ENCODE measurements around the gene UNC119. TPM values are rescaled to one million over a fixed set of nuclear protein-coding genes. Genes with fewer than 3 reads are reported as not detected.

UNC119 gene
- total RNA-seq, 4 donors from 2014 or later: 17.4 to 25.3 (median 21.1) TPM

DNA sequence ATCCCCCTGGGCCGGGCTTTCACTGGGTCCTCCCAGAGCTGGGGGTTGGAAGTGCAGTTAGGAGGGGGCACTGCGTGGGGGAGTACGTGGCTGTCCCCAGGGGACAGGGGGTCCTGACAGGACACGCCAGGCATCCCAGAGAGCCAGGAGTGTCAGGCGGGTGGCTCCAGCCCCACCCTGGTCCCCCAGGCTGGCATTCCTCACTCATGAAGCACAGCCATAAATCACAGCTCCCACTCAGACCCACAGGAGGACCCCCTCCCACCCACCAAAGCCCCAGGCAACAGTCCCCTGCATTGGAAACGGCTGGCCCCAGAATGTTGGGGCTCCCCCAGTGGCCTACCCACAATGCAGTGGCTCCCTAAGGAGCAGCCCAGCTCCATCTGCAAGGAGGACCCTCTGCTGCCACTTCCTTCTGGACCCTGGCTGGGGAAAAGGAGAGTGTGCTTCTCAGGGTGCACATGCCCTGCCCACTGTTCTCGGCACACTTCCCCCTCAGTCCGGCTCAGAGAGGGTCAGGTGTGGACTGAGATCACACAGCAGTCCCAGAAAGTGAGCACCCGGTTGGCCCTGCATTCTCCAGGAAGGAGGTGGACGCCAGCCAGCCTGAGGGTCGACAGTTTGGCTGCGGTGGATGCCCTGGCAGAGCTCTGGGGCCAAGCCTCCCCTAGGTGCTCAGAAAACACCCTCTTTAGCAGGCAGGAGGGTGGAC lies 53.6 kb downstream of the UNC119 start:
- Histone ChIP-seq H3K27ac (no peak overlapping the region), H3K4me1 (peaks cover 0 to 54% (median 12%) of the 10 kb centered on the region in 3 donors), H3K9me3 (no peaks in the 10 kb centered on the region), H3K36me3 (no peaks in the 10 kb centered on the region), H3K27me3 (peaks cover 0 to 25% (median 0%) of the 10 kb centered on the region in 4 donors), H3K4me3 (no peak overlapping the region)
- intact Hi-C loops (cut with DNase I): loop anchor here (10.0 kb wide), 1 partner anchor 116 kb away; the partner anchor contains the start of gene RSKR
- TF ChIP-seq, protein P1, sequence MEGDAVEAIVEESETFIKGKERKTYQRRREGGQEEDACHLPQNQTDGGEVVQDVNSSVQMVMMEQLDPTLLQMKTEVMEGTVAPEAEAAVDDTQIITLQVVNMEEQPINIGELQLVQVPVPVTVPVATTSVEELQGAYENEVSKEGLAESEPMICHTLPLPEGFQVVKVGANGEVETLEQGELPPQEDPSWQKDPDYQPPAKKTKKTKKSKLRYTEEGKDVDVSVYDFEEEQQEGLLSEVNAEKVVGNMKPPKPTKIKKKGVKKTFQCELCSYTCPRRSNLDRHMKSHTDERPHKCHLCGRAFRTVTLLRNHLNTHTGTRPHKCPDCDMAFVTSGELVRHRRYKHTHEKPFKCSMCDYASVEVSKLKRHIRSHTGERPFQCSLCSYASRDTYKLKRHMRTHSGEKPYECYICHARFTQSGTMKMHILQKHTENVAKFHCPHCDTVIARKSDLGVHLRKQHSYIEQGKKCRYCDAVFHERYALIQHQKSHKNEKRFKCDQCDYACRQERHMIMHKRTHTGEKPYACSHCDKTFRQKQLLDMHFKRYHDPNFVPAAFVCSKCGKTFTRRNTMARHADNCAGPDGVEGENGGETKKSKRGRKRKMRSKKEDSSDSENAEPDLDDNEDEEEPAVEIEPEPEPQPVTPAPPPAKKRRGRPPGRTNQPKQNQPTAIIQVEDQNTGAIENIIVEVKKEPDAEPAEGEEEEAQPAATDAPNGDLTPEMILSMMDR (IDR thresholded peaks at IDR 0.05): no peak
- TF ChIP-seq POLR2A (IDR thresholded peaks at IDR 0.05): no peak
- WGBS, 2 donors: 21% methylated on average over 5 of the region's 12 CpGs; no CpG with 5 or more reads in 1 of the 2 donors
- no peak for DNase-seq

DNA sequence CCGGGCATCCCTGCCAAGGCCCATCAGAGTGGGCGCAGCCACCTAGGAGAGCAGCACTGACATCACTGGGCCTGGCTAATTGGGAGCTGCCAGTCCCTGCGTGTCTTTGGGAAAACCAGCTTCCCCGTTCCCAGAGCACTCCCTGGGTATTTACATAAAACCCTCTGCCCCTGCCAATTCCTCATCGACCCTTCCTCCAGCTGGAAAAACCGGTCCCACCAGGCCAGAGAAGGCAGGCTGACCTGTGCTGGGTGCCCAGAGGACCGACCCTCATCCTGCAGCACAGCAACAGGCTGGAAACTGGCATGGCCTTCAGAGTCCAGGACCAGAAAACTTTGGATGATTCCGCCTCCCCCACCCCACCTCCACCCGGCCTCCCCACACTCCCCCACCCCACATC lies 54.5 kb downstream of the UNC119 start:
- no peak for DNase-seq
- Histone ChIP-seq H3K4me3 (no peak overlapping the region), H3K36me3 (no peaks in the 10 kb centered on the region), H3K4me1 (peaks cover 0 to 54% (median 12%) of the 10 kb centered on the region in 3 donors), H3K9me3 (no peaks in the 10 kb centered on the region), H3K27ac (no peak overlapping the region), H3K27me3 (peaks cover 0 to 32% (median 0%) of the 10 kb centered on the region in 4 donors)
- TF ChIP-seq, protein P1 (IDR thresholded peaks at IDR 0.05): no peak
- no peak for TF ChIP-seq POLR2A (IDR thresholded peaks at IDR 0.05)
- whole genome bisulfite sequencing, 2 donors: 36 to 40% methylated on average over 2 to 3 of the region's 9 CpGs
- intact Hi-C loops (cut with DNase I): loop anchor here (10.0 kb wide), 1 partner anchor 117 kb away; the partner anchor contains the start of gene RSKR

Other genes with a start within 250 kb of the UNC119 start
- 10 to 100 TPM in 3 of 4 donors, 1 to 10 TPM in 1; 6.8 to 16.4 (median 13.0) TPM for gene TMEM97, start 233.4 kb downstream of the UNC119 start, total RNA-seq
- 10 to 100 TPM in 3 of 4 donors, 1 to 10 TPM in 1; 8.5 to 31.5 (median 17.1) TPM for gene IFT20, start 217.2 kb downstream of the UNC119 start, total RNA-seq
- gene TNFAIP1, start 216.9 kb downstream of the UNC119 start, total RNA-seq: 10 to 100 TPM; 24.6 to 38.5 (median 30.4) TPM
- 100 to 1,000 TPM in 1 of 4 donors, 10 to 100 TPM in 3; 66.8 to 102 (median 90.9) TPM for gene POLDIP2, start 195.1 kb downstream of the UNC119 start, total RNA-seq
- not detected for gene SEBOX, start 187.4 kb downstream of the UNC119 start, total RNA-seq
- gene VTN, start 182.3 kb downstream of the UNC119 start, total RNA-seq: under 1 TPM in 1 of 4 donors, not detected in 3; 0.19 TPM
- gene SARM1, start 180.9 kb downstream of the UNC119 start, total RNA-seq: 1 to 10 TPM; 1.1 to 7.2 (median 2.5) TPM
- 1 to 10 TPM in 2 of 4 donors, under 1 TPM in 2; 0.83 to 4.0 (median 1.6) TPM for gene SLC46A1, start 146.4 kb downstream of the UNC119 start, total RNA-seq
- not detected for gene SLC13A2, start 79.0 kb downstream of the UNC119 start, total RNA-seq
- 10 to 100 TPM; 10.5 to 17.0 (median 14.8) TPM for gene FOXN1, start 46.3 kb downstream of the UNC119 start, total RNA-seq
- gene PIGS, start 18.9 kb upstream of the UNC119 start, total RNA-seq: 10 to 100 TPM; 31.7 to 66.7 (median 42.5) TPM
- 10 to 100 TPM; 27.0 to 57.0 (median 44.3) TPM for gene ALDOC, start 24.3 kb upstream of the UNC119 start, total RNA-seq
- gene SPAG5, start 46.4 kb upstream of the UNC119 start, total RNA-seq: 10 to 100 TPM; 10.0 to 28.3 (median 16.2) TPM
- 1 to 10 TPM; 3.1 to 9.9 (median 7.7) TPM for gene RSKR, start 61.6 kb upstream of the UNC119 start, total RNA-seq
- 10 to 100 TPM; 37.4 to 81.8 (median 75.5) TPM for gene BLTP2, start 92.5 kb upstream of the UNC119 start, total RNA-seq
- gene SDF2, start 109.3 kb upstream of the UNC119 start, total RNA-seq: 10 to 100 TPM; 20.3 to 38.3 (median 34.6) TPM
- 10 to 100 TPM; 26.4 to 59.3 (median 48.8) TPM for gene SUPT6H, start 109.6 kb upstream of the UNC119 start, total RNA-seq
- 1 to 10 TPM in 1 of 4 donors, under 1 TPM in 2, not detected in 1; 0.48 to 1.1 (median 0.64) TPM for gene PROCA1, start 159.3 kb upstream of the UNC119 start, total RNA-seq
- gene RAB34, start 165.2 kb upstream of the UNC119 start, total RNA-seq: 10 to 100 TPM; 27.6 to 98.0 (median 65.1) TPM
- gene RPL23A, start 167.4 kb upstream of the UNC119 start, total RNA-seq: 100 to 1,000 TPM; 236 to 881 (median 571) TPM
- gene TLCD1, start 173.6 kb upstream of the UNC119 start, total RNA-seq: 10 to 100 TPM in 3 of 4 donors, 1 to 10 TPM in 1; 8.8 to 17.0 (median 13.0) TPM
- gene NEK8, start 176.2 kb upstream of the UNC119 start, total RNA-seq: 1 to 10 TPM; 1.1 to 7.3 (median 2.6) TPM
- 10 to 100 TPM; 25.0 to 39.8 (median 33.0) TPM for gene TRAF4, start 191.4 kb upstream of the UNC119 start, total RNA-seq